ENCODE data around the gene DHRS7B.

Gene DHRS7B

DNA sequence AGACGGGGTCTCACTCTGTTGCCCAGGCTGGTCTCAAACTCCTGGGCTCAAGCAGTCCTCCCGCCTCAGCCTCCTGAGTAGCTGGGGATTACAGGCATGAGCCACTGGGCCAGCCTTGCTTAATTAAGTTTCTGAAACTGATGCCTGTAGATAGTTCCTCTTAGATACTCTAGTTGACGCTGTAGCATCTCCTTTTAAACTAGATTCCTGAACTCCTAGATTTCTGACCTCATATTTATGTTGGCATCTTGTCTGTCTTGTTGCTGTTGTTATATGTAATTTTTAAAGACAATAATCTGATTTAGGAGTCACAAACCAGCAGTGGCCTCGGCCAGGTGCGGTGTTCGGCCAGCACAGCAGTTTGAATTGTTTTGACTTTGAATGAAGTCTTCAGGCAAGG lies 37.5 kb downstream of the DHRS7B start:
- peak overlapping the region; percentile 88 to 89 for H3K27ac ChIP-seq
- H3K4me1 ChIP-seq, result peaks cover 0 to 83% (median 58%) of the 10 kb centered on the region in 4 donors
- intact Hi-C loops (cut with DNase I; ENCODE audit: low total_unique reads), result no loop called here
- H3K4me3 ChIP-seq, result no peak overlapping the region
- no peaks in the 10 kb centered on the region for H3K36me3 ChIP-seq
- no peaks in the 10 kb centered on the region for H3K9me3 ChIP-seq
- no peaks in the 10 kb centered on the region for H3K27me3 ChIP-seq
- DNase-seq, result no peak
- TF ChIP-seq, protein P1, sequence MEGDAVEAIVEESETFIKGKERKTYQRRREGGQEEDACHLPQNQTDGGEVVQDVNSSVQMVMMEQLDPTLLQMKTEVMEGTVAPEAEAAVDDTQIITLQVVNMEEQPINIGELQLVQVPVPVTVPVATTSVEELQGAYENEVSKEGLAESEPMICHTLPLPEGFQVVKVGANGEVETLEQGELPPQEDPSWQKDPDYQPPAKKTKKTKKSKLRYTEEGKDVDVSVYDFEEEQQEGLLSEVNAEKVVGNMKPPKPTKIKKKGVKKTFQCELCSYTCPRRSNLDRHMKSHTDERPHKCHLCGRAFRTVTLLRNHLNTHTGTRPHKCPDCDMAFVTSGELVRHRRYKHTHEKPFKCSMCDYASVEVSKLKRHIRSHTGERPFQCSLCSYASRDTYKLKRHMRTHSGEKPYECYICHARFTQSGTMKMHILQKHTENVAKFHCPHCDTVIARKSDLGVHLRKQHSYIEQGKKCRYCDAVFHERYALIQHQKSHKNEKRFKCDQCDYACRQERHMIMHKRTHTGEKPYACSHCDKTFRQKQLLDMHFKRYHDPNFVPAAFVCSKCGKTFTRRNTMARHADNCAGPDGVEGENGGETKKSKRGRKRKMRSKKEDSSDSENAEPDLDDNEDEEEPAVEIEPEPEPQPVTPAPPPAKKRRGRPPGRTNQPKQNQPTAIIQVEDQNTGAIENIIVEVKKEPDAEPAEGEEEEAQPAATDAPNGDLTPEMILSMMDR (IDR thresholded peaks at IDR 0.05), result peak in 1 of 2 experiments; percentile 26

DNA sequence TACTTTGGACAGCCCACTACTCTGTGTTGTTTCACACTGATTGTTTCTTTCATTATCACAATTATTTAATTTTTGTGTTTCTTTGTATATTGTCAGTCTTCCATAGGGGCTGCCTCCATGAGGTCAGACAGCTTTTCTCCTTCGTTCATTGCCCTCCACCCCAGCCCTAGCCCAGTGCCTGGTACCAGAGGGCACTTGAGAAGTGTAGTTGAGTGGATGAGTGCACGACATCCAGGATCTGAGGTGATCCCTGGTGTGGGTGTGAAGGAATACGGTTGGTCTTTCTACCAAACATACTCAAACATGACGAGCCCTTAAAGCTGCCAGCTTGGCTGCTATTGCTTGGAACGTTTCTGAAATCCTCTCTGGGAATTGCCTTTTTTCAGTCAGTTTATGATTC lies 37.9 kb downstream of the DHRS7B start:
- peak overlapping the region; percentile 88 to 89 for H3K27ac ChIP-seq
- TF ChIP-seq, protein P1 (IDR thresholded peaks at IDR 0.05), result no peak
- H3K36me3 ChIP-seq, result no peaks in the 10 kb centered on the region
- H3K4me3 ChIP-seq, result no peak overlapping the region
- H3K27me3 ChIP-seq, result no peaks in the 10 kb centered on the region
- no peaks in the 10 kb centered on the region for H3K9me3 ChIP-seq
- DNase-seq, result no peak
- intact Hi-C loops (cut with DNase I; ENCODE audit: low total_unique reads), result loop anchor here (5.0 kb wide), 2 partner anchors 48 to 123 kb away; partner anchors contain the start of gene TMEM11
- H3K4me1 ChIP-seq, result peaks cover 0 to 87% (median 58%) of the 10 kb centered on the region in 4 donors

- intact Hi-C loops (cut with DNase I; ENCODE audit: low total_unique reads), result loop anchor here (5.0 kb wide), 2 partner anchors 46 to 121 kb away; partner anchors contain the start of gene TMEM11
- Histone ChIP-seq H3K27ac (peak overlapping the region; percentile 88 to 89), H3K9me3 (no peaks in the 10 kb centered on the region), H3K36me3 (no peaks in the 10 kb centered on the region), H3K4me3 (no peak overlapping the region), H3K4me1 (peaks cover 0 to 97% (median 67%) of the 10 kb centered on the region in 4 donors), H3K27me3 (no peaks in the 10 kb centered on the region)
- TF ChIP-seq, protein P1 (IDR thresholded peaks at IDR 0.05), result no peak
- DNase-seq, result no peak
Observed at GRCh38 chr17:21165922-21166594, 39.3 kb downstream of the DHRS7B start.

- TF ChIP-seq, protein P1 (IDR thresholded peaks at IDR 0.05), result no peak
- Histone ChIP-seq H3K9me3 (no peaks in the 10 kb centered on the region), H3K27me3 (no peaks in the 10 kb centered on the region), H3K36me3 (no peaks in the 10 kb centered on the region), H3K27ac (peak overlapping the region; percentile 88 to 89), H3K4me3 (no peak overlapping the region), H3K4me1 (peaks cover 0 to 94% (median 70%) of the 10 kb centered on the region in 4 donors)
- no peak for DNase-seq
- intact Hi-C loops (cut with DNase I; ENCODE audit: low total_unique reads), result loop anchor here (5.0 kb wide), 2 partner anchors 46 to 121 kb away; partner anchors contain the start of gene TMEM11
Observed at GRCh38 chr17:21166595-21167210, 39.9 kb downstream of the DHRS7B start.

DNA sequence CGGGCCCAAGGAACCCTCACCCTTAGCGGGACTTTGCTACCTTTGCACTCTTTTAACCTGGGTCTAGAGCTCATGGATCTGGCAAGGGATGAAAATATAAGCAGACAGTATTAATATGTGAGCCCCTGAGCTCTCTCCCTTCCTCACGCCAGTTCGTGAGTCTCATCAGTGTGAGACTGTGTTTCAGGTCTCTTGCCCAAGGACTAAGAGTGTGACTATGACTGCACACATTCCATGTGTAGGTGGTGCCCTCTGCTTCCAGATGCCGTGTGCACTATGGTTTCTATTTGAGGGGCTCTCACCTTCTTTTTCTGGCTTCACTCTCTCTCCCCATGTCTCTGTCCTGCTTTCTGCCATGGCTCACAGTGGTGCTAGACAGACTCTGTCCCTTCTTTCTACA lies 40.5 kb downstream of the DHRS7B start:
- H3K4me1 ChIP-seq, result peaks cover 0 to 88% (median 65%) of the 10 kb centered on the region in 4 donors
- H3K4me3 ChIP-seq, result no peak overlapping the region
- TF ChIP-seq, protein P1 (IDR thresholded peaks at IDR 0.05), result no peak
- peaks cover 0 to 5% (median 0%) of the 10 kb centered on the region in 3 donors for H3K36me3 ChIP-seq
- no peaks in the 10 kb centered on the region for H3K9me3 ChIP-seq
- H3K27ac ChIP-seq, result peak overlapping the region; percentile 88 to 89
- no peaks in the 10 kb centered on the region for H3K27me3 ChIP-seq
- intact Hi-C loops (cut with DNase I; ENCODE audit: low total_unique reads), result loop anchor here (5.0 kb wide), 2 partner anchors 45 to 120 kb away; partner anchors contain the start of gene TMEM11
- no peak for DNase-seq
